GM19035 (cell line): ENCODE data around the gene ARGLU1.

Experiments
- ATAC-seq: cut with Tn5 transposase; IDR thresholded peaks from one replicate; pipeline ENCODE4 v1.9.1; 2021; ENCODE audit not compliant: unreplicated experiment

ARGLU1 gene

GRCh38 chr13:106503730-106504453 lies 64.0 kb downstream of the ARGLU1 start:
- no peak for ATAC-seq

- ATAC-seq, result no peak
These were observed 64.7 kb downstream of the ARGLU1 start for GRCh38 chr13:106503272-106503671.

GRCh38 chr13:106500445-106500844 lies 67.5 kb downstream of the ARGLU1 start:
- no peak for ATAC-seq

GRCh38 chr13:106499896-106500295 lies 68.0 kb downstream of the ARGLU1 start:
- no peak for ATAC-seq

- ATAC-seq, result no peak
These were observed 68.8 kb downstream of the ARGLU1 start for GRCh38 chr13:106499113-106499512.

- no peak for ATAC-seq
These were observed 69.4 kb downstream of the ARGLU1 start for GRCh38 chr13:106498571-106498970.

- no peak for ATAC-seq
These were observed 69.8 kb downstream of the ARGLU1 start for GRCh38 chr13:106498158-106498557.

- no peak for ATAC-seq
These were observed 70.9 kb downstream of the ARGLU1 start for GRCh38 chr13:106497079-106497478.

- ATAC-seq, result no peak
These were observed 71.6 kb downstream of the ARGLU1 start for GRCh38 chr13:106496072-106496997.

- ATAC-seq, result no peak
These were observed 73.0 kb downstream of the ARGLU1 start for GRCh38 chr13:106494936-106495335.

- ATAC-seq, result no peak
These were observed 73.4 kb downstream of the ARGLU1 start for GRCh38 chr13:106494506-106494905.

- peak; percentile 58 for ATAC-seq
These were observed 74.3 kb downstream of the ARGLU1 start for GRCh38 chr13:106493533-106494220.

- no peak for ATAC-seq
These were observed 75.1 kb downstream of the ARGLU1 start for GRCh38 chr13:106492588-106493475.

GRCh38 chr13:106491928-106492587 lies 75.9 kb downstream of the ARGLU1 start:
- no peak for ATAC-seq
